ENCODE measurements around the gene DIPK2B.

The DIPK2B gene

GRCh38 chrX:45157647-45158046 is 43.0 kb downstream of the DIPK2B start:
- no peak for DNase-seq (ENCODE audit: low spot score)

GRCh38 chrX:45154462-45154861 is 46.2 kb downstream of the DIPK2B start:
- DNase-seq (ENCODE audit: low spot score), result no peak

- no peak for DNase-seq (ENCODE audit: low spot score)
Measured at GRCh38 chrX:45154033-45154360, 46.7 kb downstream of the DIPK2B start.

Measured in RKO (cell line).